Mucosa of descending colon (tissue), 3 donors: Measurements from ENCODE around the gene WLS. TPM values are rescaled to one million over a fixed set of nuclear protein-coding genes. Genes with fewer than 3 reads are reported as not detected.

Experiments
- ATAC-seq: fragments of 200-7000 bp; cut with Tn5 transposase; one replicate; pipeline ENCODE4 v1.9.1; 2020; ENCODE audit warnings: mild to moderate bottlenecking, moderate library complexity
- DNase-seq, 3 donors: peaks; one replicate each; pipeline ENCODE4 v3.0.0-alpha.2; 2020
- H3K36me3 ChIP-seq: fragments of 200-600 bp; one replicate; pipeline ENCODE4 v1.8.0; 2021; ENCODE audit warnings: low read depth, mild to moderate bottlenecking
- H3K4me1 ChIP-seq: fragments of 200-600 bp; one replicate; pipeline ENCODE4 v1.8.0; 2021; ENCODE audit warnings: low read depth, mild to moderate bottlenecking
- H3K4me3 ChIP-seq: fragments of 200-600 bp; one replicate; pipeline ENCODE4 v1.8.0; 2021; ENCODE audit warnings: mild to moderate bottlenecking
- H3K9me3 ChIP-seq: fragments of 200-600 bp; one replicate; pipeline ENCODE4 v1.8.0; 2021; ENCODE audit warnings: mild to moderate bottlenecking
- intact Hi-C, 2 donors: fragments of 100-400 bp; cut with DNase I in 1 of 2; cut with micrococcal nuclease in 1 of 2; formaldehyde crosslinking; loops; one replicate each; pipeline versions ENCODE4 v1.11.0 to v1.11.1; 2022; cut with DNase I, micrococcal nuclease
- total RNA-seq, 3 donors: library from RNA; stranded (reverse); fragmentation: NEBNext Ultra II Directional in 2 of 3; extraction: Animal tissue kit (Norgen Biotek cat#: 25700) in 2 of 3; gene quantifications; one replicate each; pipeline versions ENCODE4 v1.2.1 to v1.2.4, GENCODE V29; 2021 to 2023
- TF ChIP-seq, protein P1 (sequence below): fragments of 200-600 bp; IDR thresholded peaks from one replicate; pipeline ENCODE4 v1.8.0; 2022; ENCODE audit warnings: antibody characterized with exemption, mild to moderate bottlenecking
- donor health status: DM: no; HTN: no; CAD: no; lungs with moderate emphysema.
- donor health status: DM: no; HTN: no; CAD: no.
- donor health status: DM: no; HTN: yes; CAD: no.

WLS gene
- total RNA-seq, 3 donors from 2014 or later: 100 to 182 (median 118) TPM

DNA sequence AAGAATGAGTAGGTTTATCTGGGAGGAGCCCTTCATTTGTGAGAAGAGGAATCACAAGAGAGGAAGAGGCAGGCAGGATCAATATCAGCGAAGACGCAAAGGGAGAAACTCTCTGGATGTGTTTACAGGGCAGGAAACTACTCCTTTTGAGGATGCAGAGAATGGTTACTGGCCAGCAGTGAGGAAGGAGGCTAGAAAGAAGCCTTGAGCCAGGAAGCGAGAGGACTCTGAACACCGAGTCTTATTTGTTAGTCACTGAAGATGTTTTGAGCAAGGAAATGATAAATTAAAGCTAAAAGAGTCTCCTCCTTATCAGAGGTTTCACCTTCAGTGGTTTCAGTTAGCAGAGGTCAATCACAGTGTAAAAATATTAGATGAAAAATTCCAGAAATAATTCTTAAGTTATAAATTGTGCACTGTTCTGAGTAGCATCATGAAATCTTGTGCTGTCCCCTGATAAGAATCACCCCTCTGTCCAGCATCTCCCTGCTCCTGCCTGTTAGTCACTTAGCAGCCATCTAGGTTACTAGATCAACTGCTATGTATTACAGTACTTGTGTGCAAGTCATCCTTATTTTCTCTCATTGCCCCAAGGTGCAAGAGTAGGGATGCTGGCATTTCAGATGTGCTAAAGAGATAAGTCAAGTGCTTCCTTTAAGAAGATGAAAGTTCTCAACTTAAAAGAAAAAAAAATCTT lies 43.5 kb downstream of the WLS start:
- no peak for ATAC-seq
- TF ChIP-seq, protein P1, sequence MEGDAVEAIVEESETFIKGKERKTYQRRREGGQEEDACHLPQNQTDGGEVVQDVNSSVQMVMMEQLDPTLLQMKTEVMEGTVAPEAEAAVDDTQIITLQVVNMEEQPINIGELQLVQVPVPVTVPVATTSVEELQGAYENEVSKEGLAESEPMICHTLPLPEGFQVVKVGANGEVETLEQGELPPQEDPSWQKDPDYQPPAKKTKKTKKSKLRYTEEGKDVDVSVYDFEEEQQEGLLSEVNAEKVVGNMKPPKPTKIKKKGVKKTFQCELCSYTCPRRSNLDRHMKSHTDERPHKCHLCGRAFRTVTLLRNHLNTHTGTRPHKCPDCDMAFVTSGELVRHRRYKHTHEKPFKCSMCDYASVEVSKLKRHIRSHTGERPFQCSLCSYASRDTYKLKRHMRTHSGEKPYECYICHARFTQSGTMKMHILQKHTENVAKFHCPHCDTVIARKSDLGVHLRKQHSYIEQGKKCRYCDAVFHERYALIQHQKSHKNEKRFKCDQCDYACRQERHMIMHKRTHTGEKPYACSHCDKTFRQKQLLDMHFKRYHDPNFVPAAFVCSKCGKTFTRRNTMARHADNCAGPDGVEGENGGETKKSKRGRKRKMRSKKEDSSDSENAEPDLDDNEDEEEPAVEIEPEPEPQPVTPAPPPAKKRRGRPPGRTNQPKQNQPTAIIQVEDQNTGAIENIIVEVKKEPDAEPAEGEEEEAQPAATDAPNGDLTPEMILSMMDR: no peak
- H3K4me3 ChIP-seq: no peak overlapping the region
- H3K4me1 ChIP-seq: no peaks in the 10 kb centered on the region
- H3K36me3 ChIP-seq: no peaks in the 10 kb centered on the region
- no peak for DNase-seq
- intact Hi-C loops: no loop called here
- H3K9me3 ChIP-seq: no peaks in the 10 kb centered on the region

DNA sequence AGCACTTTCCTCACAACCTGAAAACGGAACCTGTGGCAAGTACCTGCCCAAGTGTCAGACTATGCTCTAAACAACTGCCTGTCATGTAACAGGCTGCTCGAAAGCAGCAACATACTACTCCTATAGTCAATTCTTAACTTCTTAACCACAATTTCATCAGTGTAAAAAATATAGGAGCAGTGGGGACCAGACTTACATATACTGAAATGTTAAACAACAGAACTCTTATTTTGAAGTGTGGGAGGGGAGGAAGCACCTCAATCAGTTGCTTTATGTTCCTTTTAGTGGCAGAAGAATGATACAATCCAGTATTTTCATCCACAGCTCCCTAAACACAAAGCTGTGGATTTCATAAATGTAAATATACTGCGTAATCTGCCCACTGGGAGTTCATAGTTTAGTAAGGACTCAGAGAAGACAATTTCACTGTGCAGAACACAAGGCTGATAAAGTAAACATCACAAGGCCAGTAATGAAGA lies 44.2 kb downstream of the WLS start:
- Histone ChIP-seq H3K4me3 (no peak overlapping the region), H3K4me1 (no peaks in the 10 kb centered on the region), H3K36me3 (no peaks in the 10 kb centered on the region), H3K9me3 (no peaks in the 10 kb centered on the region)
- intact Hi-C loops: no loop called here
- TF ChIP-seq, protein P1: no peak
- no peak for ATAC-seq
- DNase-seq: no peak

DNA sequence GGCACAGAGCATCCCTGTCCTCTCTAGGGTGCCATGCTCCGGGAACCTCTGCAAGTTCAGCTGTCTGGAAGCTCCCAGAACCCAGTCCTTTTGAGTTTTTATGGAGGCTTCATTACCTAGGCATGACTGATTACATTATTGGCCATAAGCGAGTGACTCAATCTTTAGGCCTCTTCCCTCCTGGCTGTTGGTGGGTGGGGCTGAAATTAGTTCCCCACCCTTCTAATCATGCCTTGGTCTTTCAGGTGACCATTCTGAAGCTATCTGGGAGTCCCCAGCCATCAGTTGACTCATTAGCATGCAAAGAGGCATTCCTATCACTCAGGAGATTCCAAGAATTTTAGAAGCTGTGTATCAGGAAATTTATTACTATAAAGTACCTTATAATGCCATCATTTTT lies 46.6 kb downstream of the WLS start:
- no peaks in the 10 kb centered on the region for H3K36me3 ChIP-seq
- H3K9me3 ChIP-seq: no peaks in the 10 kb centered on the region
- intact Hi-C loops: no loop called here
- no peak overlapping the region for H3K4me3 ChIP-seq
- H3K4me1 ChIP-seq: no peaks in the 10 kb centered on the region
- TF ChIP-seq, protein P1: no peak
- ATAC-seq (peak; percentile 96), DNase-seq (no peak)

DNA sequence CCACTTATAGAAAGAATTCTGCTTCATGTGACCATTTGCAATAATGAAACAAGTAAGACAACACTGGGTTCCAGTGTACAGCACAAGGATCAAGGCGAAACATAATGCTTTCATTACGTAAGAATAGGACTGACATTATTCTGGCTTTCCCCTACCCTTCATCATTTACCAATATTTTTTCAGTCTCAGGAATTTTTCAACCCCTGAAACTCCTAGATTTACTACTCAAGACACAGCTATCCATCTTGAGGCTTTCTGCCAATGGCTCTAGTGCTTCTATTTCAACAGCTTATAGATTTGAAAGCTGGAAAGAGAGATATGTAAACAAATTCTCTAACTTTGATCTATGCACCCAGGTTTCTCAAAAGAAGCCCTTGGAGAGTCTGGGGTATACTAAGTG lies 48.4 kb downstream of the WLS start:
- no peaks in the 10 kb centered on the region for H3K4me1 ChIP-seq
- no peaks in the 10 kb centered on the region for H3K36me3 ChIP-seq
- no peak for DNase-seq
- TF ChIP-seq, protein P1: no peak
- H3K9me3 ChIP-seq: no peaks in the 10 kb centered on the region
- no peak overlapping the region for H3K4me3 ChIP-seq
- ATAC-seq: no peak
- intact Hi-C loops: no loop called here

DNA sequence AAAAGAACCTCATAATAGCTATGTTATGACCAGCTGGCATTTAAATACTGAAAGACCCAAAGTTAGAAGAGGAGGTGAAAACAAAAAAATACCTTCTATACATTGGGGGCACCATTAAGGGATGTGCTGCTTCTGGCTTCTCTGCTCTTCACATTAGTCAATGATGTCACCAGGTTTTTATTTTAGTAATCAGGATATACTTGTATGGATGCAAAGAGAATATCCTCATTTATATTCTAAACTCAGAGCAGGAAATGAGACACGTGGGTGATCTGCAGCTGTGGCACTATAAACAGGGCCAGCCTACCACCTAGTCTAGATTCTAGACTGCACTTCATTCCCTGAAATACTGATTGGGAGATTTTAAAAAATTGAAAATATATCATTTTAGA lies 51.2 kb downstream of the WLS start:
- intact Hi-C loops: no loop called here
- no peaks in the 10 kb centered on the region for H3K9me3 ChIP-seq
- TF ChIP-seq, protein P1: no peak
- DNase-seq: no peak
- H3K4me3 ChIP-seq: no peak overlapping the region
- peaks cover 19% of the 10 kb centered on the region for H3K4me1 ChIP-seq
- no peak for ATAC-seq
- no peaks in the 10 kb centered on the region for H3K36me3 ChIP-seq
